MM.1S (cell line): Measurements from ENCODE around the gene KRTAP10-2.
"Not testable (repeated sequence)": the region's sequence is repeated elsewhere in the genome, so short reads cannot be mapped to it uniquely, and the experiment has no call there.

ENCODE experiments used
- DNase-seq: peaks from one replicate; pipeline ENCODE4 v3.0.0-alpha.2; 2015
- H2AFZ ChIP-seq: fragments of 300-600 bp; sonication (generic); 2 replicates; pipeline ENCODE4 v1.6.0; 2016; ENCODE audit warnings: antibody characterized with exemption, low read length
- H3F3A ChIP-seq: fragments of 300-600 bp; sonication (generic); 2 replicates; pipeline ENCODE4 v1.6.1; 2016; ENCODE audit warnings: mild to moderate bottlenecking, antibody characterized with exemption, low read length, moderate library complexity, mixed read lengths; ENCODE audit not compliant: insufficient read depth
- H3K27ac ChIP-seq: fragments of 300-600 bp; sonication (generic); 2 replicates; pipeline ENCODE4 v1.5.1; 2016; ENCODE audit warnings: mild to moderate bottlenecking, low read length
- H3K27me3 ChIP-seq: fragments of 300-600 bp; sonication (generic); replicated peaks from 2 replicates; pipeline ENCODE4 v1.6.0; 2016; ENCODE audit warnings: low read length; ENCODE audit not compliant: insufficient read depth
- H3K36me3 ChIP-seq: fragments of 300-600 bp; sonication (generic); replicated peaks from 2 replicates; pipeline ENCODE4 v1.6.1; 2016; ENCODE audit warnings: mild to moderate bottlenecking, low read length, mixed read lengths; ENCODE audit not compliant: insufficient read depth
- H3K4me1 ChIP-seq: fragments of 300-600 bp; sonication (generic); 2 replicates; pipeline ENCODE4 v1.6.1; 2016; ENCODE audit warnings: low read length, mixed read lengths
- H3K4me2 ChIP-seq: fragments of 300-600 bp; sonication (generic); 2 replicates; pipeline ENCODE4 v1.6.0; 2016; ENCODE audit warnings: low read depth, low read length
- H3K4me3 ChIP-seq: fragments of 300-600 bp; sonication (generic); 2 replicates; pipeline ENCODE4 v1.5.1; 2016; ENCODE audit warnings: low read length, mixed read lengths
- H3K79me2 ChIP-seq: fragments of 300-600 bp; sonication (generic); 2 replicates; pipeline ENCODE4 v1.6.1; 2016; ENCODE audit warnings: mixed run types, low read length, mixed read lengths
- H3K9ac ChIP-seq: fragments of 300-600 bp; sonication (generic); 2 replicates; pipeline ENCODE4 v1.6.1; 2016; ENCODE audit warnings: low read length, mixed read lengths
- H3K9me2 ChIP-seq: fragments of 300-600 bp; sonication (generic); replicated peaks from 2 replicates; pipeline ENCODE4 v1.6.1; 2016; ENCODE audit warnings: mild to moderate bottlenecking, low read length, mixed read lengths; ENCODE audit not compliant: insufficient read depth
- H3K9me3 ChIP-seq: fragments of 300-600 bp; sonication (generic); replicated peaks from 2 replicates; pipeline ENCODE4 v1.6.1; 2016; ENCODE audit warnings: mild to moderate bottlenecking, low read length, mixed read lengths; ENCODE audit not compliant: insufficient read depth
- H4K20me1 ChIP-seq: fragments of 300-600 bp; sonication (generic); 2 replicates; pipeline ENCODE4 v1.6.1; 2016; ENCODE audit warnings: mild to moderate bottlenecking, low read length, moderate library complexity, mixed read lengths; ENCODE audit not compliant: insufficient read depth
- CTCF ChIP-seq: fragments of 300-600 bp; sonication (generic); IDR thresholded peaks from 2 replicates; pipeline ENCODE4 v1.5.1; 2016; ENCODE audit warnings: antibody characterized with exemption, low read length, mixed read lengths
- EZH2 ChIP-seq: fragments of 300-600 bp; sonication (generic); optimal IDR thresholded peaks from 2 replicates; pipeline ENCODE3; 2017; ENCODE audit warnings: low read depth, mild to moderate bottlenecking, antibody characterized with exemption, low read length, mixed read lengths
- EZH2phosphoT487 ChIP-seq: fragments of 300-600 bp; sonication (generic); IDR thresholded peaks from 2 replicates; pipeline ENCODE4 v1.6.1; 2018; ENCODE audit warnings: antibody characterized with exemption, low read length

Gene KRTAP10-2

GRCh38 chr21:44558695-44559094, 7.4 kb upstream of the KRTAP10-2 start, which contains the start of gene KRTAP10-3:
KRTAP10-3 (minus strand) TSS chr21:44558795; CDS start chr21:44558715, 80 bp downstream.
- Histone ChIP-seq H3K36me3 (no peaks in the 10 kb centered on the region), H3K4me2 (no peak within 1 kb of the TSS), H2AFZ (no peak within 1 kb of the TSS), H3K9me3 (no peaks in the 10 kb centered on the region), H3K9me2 (no peaks in the 10 kb centered on the region), H3K9ac (no peak within 1 kb of the TSS), H3K4me3 (no peak within 1 kb of the TSS), H3K79me2 (no peaks in the 10 kb centered on the region), H4K20me1 (no peaks in the 10 kb centered on the region), H3F3A (no peaks in the 10 kb centered on the region), H3K27me3 (peaks cover 92% of the 10 kb centered on the region), H3K27ac (no peak within 1 kb of the TSS), H3K4me1 (no peaks in the 10 kb centered on the region)
- DNase-seq = no peak
- TF ChIP-seq EZH2 (no peak), CTCF (no peak), EZH2phosphoT487 (no peak)

GRCh38 chr21:44558329-44558675, 7.0 kb upstream of the KRTAP10-2 start:
- H3K79me2 ChIP-seq, H3K36me3 ChIP-seq, H3K4me2 ChIP-seq, H2AFZ ChIP-seq, H3F3A ChIP-seq, H3K4me1 ChIP-seq, H3K9me2 ChIP-seq, DNase-seq, H3K4me3 ChIP-seq, H3K27ac ChIP-seq, H3K9me3 ChIP-seq, H4K20me1 ChIP-seq, H3K9ac ChIP-seq: not testable (repeated sequence)
- peaks cover 92% of the 10 kb centered on the region for H3K27me3 ChIP-seq

- Histone ChIP-seq H3K36me3 (no peaks in the 10 kb centered on the region), H2AFZ (no peak overlapping the region), H4K20me1 (no peaks in the 10 kb centered on the region), H3K79me2 (no peaks in the 10 kb centered on the region), H3K9me3 (no peaks in the 10 kb centered on the region), H3K27ac (no peak overlapping the region), H3F3A (no peaks in the 10 kb centered on the region), H3K4me3 (no peak overlapping the region), H3K4me2 (no peak overlapping the region), H3K9me2 (no peaks in the 10 kb centered on the region), H3K4me1 (no peaks in the 10 kb centered on the region), H3K9ac (no peak overlapping the region), H3K27me3 (peaks cover 92% of the 10 kb centered on the region)
- TF ChIP-seq CTCF = no peak
- no peak for DNase-seq
Observed at GRCh38 chr21:44557491-44558328, 6.4 kb upstream of the KRTAP10-2 start.

- peaks cover 93% of the 10 kb centered on the region for H3K27me3 ChIP-seq
- no peak overlapping the region for H3K27ac ChIP-seq
- TF ChIP-seq EZH2phosphoT487 = no peak
- TF ChIP-seq EZH2 = peak; percentile 75
- no peaks in the 10 kb centered on the region for H3K9me3 ChIP-seq
- H3K9ac ChIP-seq = no peak overlapping the region
- H3F3A ChIP-seq = no peaks in the 10 kb centered on the region
- H3K9me2 ChIP-seq = no peaks in the 10 kb centered on the region
- H3K4me1 ChIP-seq = no peaks in the 10 kb centered on the region
- H2AFZ ChIP-seq = no peak overlapping the region
- H3K4me3 ChIP-seq = no peak overlapping the region
- H4K20me1 ChIP-seq = no peaks in the 10 kb centered on the region
- DNase-seq = no peak
- H3K36me3 ChIP-seq = no peaks in the 10 kb centered on the region
- no peaks in the 10 kb centered on the region for H3K79me2 ChIP-seq
- no peak overlapping the region for H3K4me2 ChIP-seq
Observed at GRCh38 chr21:44556879-44557278, 5.6 kb upstream of the KRTAP10-2 start.
